GM12873 (cell line): ENCODE measurements around the gene NFKBIZ.

Source experiments
- TF ChIP-seq, protein P1 (sequence below): IDR thresholded peaks from 2 replicates; pipeline ENCODE4 v1.5.1; 2012; ENCODE audit warnings: low read depth, mild to moderate bottlenecking, moderate library complexity, low read length, control low read depth; ENCODE audit not compliant: insufficient read depth; ENCODE audit errors: missing control alignments

Gene NFKBIZ

DNA sequence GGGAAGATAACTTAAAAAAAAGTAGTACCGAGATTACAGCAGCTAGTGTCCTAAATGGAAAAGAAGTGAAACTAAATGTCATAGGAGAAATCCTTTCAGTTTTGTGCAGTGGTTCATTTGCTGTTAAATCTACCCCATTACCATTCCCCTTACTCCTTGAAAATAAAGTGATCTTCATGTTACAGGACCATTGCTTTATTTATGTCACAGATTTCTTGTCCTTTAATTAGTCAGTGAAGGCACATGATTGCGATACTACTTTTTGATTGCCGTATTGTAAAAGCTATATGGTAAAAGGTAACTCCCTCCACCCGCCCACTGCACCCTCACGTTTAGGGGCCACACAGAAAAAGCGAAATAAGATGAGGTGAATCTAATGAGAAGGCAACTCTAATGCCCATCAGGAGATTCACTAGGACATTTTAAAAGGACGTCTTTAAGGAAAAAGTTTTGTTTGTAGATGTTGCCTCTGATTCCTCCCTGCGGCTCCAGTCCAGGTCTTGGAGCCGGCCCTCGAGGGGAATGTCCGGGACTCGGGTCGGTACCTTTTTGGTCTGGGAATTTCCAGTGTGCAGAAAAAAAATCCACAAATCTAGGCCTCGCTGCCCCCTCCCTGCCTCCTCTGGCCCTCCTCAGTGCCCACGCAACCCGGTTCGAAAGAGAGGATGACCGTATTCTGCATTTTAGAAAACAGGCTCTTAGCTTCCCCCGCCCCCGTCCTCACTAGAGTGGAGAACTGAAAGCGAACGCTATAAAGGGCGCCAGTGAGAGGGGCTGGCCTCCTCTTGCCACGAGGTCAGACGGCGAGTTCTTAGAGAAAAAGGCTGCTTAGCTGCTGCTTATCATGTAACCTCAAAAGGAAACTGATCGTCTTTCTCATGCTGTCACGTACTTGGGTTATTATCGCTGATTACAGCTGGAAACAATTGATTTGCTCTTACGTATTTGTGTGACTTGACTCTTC is 21.8 kb upstream of the NFKBIZ start:
- TF ChIP-seq, protein P1, sequence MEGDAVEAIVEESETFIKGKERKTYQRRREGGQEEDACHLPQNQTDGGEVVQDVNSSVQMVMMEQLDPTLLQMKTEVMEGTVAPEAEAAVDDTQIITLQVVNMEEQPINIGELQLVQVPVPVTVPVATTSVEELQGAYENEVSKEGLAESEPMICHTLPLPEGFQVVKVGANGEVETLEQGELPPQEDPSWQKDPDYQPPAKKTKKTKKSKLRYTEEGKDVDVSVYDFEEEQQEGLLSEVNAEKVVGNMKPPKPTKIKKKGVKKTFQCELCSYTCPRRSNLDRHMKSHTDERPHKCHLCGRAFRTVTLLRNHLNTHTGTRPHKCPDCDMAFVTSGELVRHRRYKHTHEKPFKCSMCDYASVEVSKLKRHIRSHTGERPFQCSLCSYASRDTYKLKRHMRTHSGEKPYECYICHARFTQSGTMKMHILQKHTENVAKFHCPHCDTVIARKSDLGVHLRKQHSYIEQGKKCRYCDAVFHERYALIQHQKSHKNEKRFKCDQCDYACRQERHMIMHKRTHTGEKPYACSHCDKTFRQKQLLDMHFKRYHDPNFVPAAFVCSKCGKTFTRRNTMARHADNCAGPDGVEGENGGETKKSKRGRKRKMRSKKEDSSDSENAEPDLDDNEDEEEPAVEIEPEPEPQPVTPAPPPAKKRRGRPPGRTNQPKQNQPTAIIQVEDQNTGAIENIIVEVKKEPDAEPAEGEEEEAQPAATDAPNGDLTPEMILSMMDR, result no peak

DNA sequence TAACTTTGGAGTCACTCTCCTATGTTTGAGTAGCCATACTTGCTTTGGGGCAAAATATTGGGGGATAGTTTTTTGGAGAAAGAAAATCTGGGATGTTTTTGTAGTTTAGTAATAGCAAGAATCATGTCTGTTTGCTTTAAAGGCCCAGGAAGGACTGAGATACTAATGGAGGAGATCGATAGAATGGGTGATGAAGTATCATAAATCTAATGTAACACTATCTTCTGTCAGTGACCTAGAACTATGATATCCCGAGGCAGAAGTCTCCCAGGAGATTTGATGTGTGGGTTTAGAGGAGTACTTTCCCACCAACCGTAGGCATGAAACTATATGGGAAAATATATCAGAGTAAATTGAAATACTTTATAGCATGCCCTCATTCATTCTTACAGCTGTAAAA is 21.0 kb upstream of the NFKBIZ start:
- TF ChIP-seq, protein P1, result no peak

- TF ChIP-seq, protein P1, result no peak
Measured at GRCh38 chr3:101828691-101829436, 20.4 kb upstream of the NFKBIZ start.

DNA sequence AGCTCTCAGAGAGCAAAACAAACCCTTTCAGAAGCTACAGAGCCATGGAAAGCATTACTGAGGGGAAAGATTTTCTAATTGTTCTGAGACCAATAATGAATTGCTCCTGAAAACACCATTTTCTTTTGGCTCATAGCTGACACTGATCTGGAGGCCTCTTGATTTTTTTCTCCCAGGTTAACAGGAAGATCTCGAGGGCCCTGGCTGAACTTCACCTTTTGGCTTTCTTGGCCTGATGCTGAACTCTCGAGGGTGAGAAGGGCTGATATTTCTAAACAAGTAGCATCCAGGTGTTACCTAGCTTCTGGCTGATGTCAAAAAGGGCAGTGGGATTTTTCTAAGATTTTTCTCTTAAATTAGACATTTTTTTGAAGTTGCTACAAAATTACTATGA is 19.9 kb upstream of the NFKBIZ start:
- TF ChIP-seq, protein P1, result no peak

DNA sequence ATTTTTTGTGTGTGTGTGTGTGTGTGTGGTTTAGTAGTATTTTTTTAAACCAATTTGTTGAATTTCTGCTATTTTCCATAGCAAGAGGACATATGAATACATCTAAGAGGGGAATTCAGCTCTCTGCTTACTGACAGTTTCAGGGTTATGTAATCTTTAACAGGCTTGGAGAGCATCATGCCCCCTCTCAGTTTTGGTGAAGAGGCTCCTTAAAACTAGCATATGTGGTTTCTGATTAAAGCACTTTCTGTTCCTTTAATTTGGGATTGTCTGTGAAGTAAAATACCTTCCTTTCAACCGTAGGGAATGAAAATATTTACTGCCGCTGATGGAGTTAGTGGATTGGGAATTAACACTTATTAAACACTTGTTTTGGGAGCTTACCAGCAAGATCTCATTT is 19.4 kb upstream of the NFKBIZ start:
- TF ChIP-seq, protein P1, result no peak

- TF ChIP-seq, protein P1, result no peak
Measured at GRCh38 chr3:101833446-101833974, 15.8 kb upstream of the NFKBIZ start.

DNA sequence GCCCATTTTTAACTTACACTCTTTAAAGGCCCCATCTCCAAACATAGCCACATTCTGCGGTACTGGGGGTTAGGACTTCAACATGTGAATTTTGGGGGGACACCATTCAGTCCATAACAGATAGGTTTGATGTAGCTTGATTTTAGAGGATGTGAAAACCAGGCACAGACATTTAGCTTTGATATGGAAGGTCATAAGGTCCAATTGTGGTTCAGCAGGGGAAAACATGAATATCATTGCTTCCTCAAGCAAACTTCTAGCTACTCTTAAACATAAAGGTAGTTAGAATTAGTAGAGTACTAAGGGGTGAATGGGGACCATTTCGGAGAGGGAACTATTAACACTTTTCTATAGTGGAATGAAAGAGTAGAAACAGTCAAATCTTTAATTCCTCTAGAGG is 13.6 kb upstream of the NFKBIZ start:
- TF ChIP-seq, protein P1, result no peak
